Cardiac fibroblast (primary cell): ENCODE results near the gene EML6.

ENCODE experiments used
- DNase-seq, 2 donors: peaks; one replicate each; pipeline versions ENCODE4 v3.0.0 to v3.0.0-alpha.2; 2010; ENCODE audit warnings: low read depth in 2 of 2
- H3K4me3 ChIP-seq, 2 donors: replicated peaks in 1 of 2; 1 replicate in 1 of 2; 2 replicates in 1 of 2; pipeline ENCODE4 v1.5.1; 2011; ENCODE audit warnings: low read depth in 2 of 2, low read length in 2 of 2, mild to moderate bottlenecking in 2 of 2, moderate library complexity in 1 of 2
- TF ChIP-seq, protein P1 (sequence below): IDR thresholded peaks from one replicate; pipeline ENCODE4 v1.5.1; 2011; ENCODE audit warnings: low read depth, mild to moderate bottlenecking, low read length, inconsistent platforms

EML6 gene

DNA sequence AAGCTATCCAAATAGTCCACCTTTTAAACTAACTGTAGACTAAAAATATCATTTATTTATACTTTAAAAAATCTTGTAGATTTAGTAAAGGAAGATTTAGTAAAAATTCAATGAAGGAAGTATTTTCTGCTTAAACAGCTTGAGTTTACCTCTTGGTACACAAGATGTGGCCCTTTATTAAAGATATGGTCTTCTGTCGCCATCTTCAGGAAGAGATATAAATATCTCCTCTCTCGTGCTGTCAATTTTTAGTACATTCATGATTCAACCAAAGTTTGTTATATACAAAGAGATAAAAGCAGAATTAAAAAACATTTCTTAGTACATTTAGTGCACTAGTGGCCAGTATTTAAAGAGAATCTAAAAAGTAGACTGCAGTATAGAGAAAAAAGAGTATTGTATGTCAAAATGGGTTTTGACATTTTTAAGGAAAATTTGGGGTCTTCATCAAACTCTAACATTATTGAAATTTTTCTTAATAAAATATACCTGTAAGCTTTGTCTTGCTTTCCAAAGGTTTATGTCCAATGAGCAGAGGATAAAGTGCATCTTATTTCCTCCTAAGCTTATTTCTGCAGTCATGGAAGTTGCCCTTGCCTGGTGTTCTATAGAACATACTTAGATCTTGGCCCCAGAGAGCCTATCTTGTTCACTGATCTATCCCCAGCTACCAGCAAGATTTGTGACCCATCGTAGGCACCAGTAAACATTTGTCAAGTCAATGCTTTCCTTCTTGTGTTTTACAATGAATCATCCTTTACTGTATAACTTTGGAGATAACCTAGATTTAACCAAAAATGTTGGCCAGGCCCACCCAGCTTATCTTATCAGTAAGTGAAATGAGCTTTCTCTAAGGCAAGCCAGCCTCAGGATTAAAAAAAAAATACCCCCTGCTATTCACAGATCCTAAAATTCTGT lies 18.5 kb upstream of the EML6 start:
- peak; percentile 83 to 87 for DNase-seq
- H3K4me3 ChIP-seq = no peak overlapping the region
- TF ChIP-seq, protein P1, sequence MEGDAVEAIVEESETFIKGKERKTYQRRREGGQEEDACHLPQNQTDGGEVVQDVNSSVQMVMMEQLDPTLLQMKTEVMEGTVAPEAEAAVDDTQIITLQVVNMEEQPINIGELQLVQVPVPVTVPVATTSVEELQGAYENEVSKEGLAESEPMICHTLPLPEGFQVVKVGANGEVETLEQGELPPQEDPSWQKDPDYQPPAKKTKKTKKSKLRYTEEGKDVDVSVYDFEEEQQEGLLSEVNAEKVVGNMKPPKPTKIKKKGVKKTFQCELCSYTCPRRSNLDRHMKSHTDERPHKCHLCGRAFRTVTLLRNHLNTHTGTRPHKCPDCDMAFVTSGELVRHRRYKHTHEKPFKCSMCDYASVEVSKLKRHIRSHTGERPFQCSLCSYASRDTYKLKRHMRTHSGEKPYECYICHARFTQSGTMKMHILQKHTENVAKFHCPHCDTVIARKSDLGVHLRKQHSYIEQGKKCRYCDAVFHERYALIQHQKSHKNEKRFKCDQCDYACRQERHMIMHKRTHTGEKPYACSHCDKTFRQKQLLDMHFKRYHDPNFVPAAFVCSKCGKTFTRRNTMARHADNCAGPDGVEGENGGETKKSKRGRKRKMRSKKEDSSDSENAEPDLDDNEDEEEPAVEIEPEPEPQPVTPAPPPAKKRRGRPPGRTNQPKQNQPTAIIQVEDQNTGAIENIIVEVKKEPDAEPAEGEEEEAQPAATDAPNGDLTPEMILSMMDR = peak; percentile 28

DNA sequence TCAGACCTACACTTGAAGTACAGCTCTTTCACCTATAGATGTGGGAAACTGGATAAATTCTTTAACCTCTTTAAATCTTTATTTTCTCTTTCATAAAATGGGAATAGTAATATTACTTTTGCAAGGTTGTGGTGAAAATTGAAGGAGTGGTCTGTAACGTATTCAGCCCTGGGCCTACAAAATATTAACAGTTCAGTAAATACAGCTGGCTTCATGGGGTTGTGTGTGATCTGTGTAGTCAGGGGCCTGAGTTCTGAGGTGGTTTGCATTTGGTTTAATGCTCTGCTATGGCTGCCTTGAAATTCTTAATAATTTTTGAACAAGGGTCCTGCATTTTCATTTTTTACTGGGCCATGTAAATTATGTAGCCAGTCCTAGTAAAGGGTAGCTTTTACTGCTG lies 16.8 kb upstream of the EML6 start:
- TF ChIP-seq, protein P1 = no peak
- DNase-seq = no peak
- H3K4me3 ChIP-seq = no peak overlapping the region

DNA sequence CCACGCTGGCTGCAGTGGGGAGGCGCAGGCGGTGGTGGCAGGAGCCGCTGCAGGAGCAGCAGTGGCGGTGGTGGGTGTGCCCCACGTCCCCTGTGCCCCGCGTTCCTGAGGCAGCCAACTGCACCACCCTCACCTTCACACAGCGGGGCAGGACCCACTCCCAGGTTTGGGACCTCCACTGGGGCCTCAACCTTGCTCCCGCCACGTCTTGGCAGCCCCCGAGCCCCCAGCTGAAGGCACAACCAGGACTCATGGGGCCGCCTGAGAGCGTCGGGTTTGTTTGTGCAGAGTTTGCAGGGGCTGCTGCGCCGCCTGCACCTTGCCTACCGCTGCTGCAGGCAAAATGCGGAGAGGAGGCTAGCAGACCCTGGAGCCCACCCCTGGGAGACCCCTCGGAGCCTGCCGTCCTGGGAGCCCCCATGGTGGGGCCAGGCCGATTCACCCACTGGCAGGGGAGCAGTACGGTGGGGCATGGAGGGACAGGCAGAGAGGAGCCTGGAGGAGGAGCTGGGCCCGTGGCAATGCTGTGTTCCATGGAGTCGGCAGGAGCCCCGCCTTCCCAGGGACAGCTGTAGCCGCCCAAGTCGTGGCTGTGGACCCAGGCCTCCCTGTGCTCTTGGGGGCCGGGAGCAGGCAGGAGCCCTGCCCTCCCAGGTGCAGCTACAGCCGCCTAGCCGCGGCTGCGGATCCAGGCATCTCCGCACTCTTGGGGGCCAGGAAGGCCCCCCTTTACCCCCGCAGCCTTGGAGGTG lies 14.7 kb upstream of the EML6 start:
- TF ChIP-seq, protein P1 = no peak
- peak in 1 of 2 donors; percentile 24 for DNase-seq
- H3K4me3 ChIP-seq = peak overlapping the region; percentile 33 to 44

DNA sequence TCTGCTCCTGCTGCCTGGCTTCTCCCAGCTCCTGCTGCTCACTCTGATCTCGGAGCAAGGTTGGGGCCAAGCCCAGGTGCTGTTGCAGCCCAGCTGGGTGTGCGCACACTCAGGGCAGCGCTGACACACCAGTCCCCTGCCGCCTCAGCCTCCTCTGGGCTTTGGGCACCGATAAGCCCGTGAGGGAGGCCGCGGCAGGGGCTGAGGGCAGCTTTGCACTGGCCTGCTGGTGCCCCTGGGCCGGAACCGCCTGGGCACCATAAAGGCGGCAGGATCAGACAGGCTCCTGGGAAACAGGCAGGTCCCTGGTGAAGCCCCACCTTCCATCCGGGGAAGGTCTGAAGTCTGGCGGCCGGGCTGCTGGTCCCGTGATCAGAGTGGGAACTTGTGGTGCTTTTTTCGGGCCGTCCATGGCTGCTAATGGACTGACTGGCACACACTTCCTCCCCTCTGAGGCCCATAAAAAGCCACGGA lies 14.1 kb upstream of the EML6 start:
- TF ChIP-seq, protein P1 = no peak
- no peak for DNase-seq
- peak overlapping the region; percentile 33 to 44 for H3K4me3 ChIP-seq

DNA sequence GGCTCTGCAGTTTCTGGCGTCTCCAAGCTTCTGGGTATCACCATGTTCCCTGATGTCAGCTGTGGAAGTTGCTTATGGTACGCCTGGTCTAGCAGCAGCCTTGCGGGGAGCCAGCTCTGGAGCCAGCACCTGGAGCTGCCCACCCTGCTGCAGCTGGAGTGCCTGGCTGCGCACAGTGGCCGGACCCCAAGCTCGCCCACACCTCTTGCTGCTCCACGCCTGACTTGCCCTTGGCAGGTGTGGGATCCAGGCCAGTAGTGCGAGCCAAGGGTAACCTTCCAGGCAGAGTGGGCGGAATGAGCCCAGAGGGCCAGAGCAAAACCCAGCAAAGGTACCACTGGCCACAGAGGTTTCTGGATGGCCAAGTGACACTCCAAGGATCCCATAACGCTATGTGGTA lies 13.2 kb upstream of the EML6 start:
- DNase-seq = no peak
- H3K4me3 ChIP-seq = no peak overlapping the region
- TF ChIP-seq, protein P1 = no peak

DNA sequence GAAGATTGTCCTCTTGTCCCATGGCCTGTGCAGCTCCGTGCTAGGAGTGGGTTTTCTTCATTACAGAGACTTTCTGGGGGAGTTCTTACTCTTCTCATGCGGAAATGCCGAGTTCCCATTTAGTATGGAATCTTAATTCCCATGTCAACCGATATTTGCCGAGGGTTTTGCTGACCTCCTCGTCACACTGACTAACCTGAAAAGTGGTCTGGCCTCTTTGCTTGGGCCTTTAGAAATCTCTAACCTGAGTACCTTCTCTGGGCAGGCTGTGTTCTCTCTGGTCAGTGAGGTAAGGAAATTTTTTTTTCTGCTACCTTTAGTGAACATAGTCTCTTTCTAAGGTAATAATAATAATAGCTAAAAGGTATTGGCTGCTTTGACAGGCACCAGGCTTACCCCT lies 10.9 kb upstream of the EML6 start:
- TF ChIP-seq, protein P1 = no peak
- H3K4me3 ChIP-seq = no peak overlapping the region
- no peak for DNase-seq
